Ishikawa (cell line): ENCODE data around the gene ALKBH7.

Source experiments
- EP300 ChIP-seq: IDR thresholded peaks from 2 replicates; pipeline ENCODE4 v1.6.1; 2012; ENCODE audit warnings: borderline replicate concordance
- RAD21 ChIP-seq: IDR thresholded peaks from 2 replicates; pipeline ENCODE4 v1.6.1; 2012; ENCODE audit warnings: low read depth
- TAF1 ChIP-seq: IDR thresholded peaks from 2 replicates; pipeline ENCODE4 v1.6.1; 2012; ENCODE audit warnings: low read depth, mild to moderate bottlenecking
- TF ChIP-seq, protein P1 (sequence below): IDR thresholded peaks from 2 replicates; pipeline ENCODE4 v1.6.1; 2012; ENCODE audit warnings: low read depth, mild to moderate bottlenecking

DNA sequence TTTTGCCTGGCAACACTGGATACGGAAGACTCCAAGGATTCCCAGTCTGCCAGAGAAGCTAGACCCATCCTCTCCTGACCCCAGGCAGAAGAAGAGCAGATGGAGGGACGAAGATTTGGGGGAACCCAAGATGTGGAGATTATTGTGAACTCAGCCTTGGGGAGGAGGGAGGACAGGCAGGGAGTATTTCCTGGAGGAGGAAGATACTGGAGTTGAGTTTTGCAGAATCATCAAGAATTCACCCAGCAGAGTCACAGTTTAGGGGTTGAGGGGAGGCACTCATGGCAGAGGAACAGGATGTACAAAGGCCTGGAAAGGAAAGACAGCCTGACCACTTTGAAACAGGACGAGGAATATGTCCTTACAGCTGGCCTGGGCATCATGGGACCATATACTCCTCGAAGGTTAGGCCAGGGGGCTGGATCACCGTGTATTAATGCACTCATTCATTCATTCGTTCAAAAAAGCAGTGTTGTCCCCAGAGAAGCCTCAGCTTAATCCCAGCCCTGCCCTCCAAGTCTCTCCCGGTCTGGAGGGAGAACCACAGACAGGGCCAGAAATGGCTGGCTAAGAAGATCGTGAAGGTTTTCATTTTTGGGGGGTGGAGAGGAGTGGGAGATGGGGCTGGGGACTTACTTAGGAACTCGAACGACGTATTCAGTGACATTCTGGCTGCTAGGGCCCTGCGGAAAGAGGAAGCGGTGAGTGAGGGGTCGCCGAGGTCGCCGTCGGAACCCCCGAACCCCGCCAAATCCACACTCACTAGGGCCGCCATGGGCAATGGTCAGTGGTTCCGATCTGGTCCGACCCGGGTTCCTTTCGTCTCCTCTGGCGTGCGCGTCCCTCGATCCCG lies 19.9 kb downstream of the ALKBH7 start:
- TF ChIP-seq EP300 (no peak), RAD21 (no peak), TAF1 (no peak)
- TF ChIP-seq, protein P1, sequence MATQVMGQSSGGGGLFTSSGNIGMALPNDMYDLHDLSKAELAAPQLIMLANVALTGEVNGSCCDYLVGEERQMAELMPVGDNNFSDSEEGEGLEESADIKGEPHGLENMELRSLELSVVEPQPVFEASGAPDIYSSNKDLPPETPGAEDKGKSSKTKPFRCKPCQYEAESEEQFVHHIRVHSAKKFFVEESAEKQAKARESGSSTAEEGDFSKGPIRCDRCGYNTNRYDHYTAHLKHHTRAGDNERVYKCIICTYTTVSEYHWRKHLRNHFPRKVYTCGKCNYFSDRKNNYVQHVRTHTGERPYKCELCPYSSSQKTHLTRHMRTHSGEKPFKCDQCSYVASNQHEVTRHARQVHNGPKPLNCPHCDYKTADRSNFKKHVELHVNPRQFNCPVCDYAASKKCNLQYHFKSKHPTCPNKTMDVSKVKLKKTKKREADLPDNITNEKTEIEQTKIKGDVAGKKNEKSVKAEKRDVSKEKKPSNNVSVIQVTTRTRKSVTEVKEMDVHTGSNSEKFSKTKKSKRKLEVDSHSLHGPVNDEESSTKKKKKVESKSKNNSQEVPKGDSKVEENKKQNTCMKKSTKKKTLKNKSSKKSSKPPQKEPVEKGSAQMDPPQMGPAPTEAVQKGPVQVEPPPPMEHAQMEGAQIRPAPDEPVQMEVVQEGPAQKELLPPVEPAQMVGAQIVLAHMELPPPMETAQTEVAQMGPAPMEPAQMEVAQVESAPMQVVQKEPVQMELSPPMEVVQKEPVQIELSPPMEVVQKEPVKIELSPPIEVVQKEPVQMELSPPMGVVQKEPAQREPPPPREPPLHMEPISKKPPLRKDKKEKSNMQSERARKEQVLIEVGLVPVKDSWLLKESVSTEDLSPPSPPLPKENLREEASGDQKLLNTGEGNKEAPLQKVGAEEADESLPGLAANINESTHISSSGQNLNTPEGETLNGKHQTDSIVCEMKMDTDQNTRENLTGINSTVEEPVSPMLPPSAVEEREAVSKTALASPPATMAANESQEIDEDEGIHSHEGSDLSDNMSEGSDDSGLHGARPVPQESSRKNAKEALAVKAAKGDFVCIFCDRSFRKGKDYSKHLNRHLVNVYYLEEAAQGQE, result no peak
